HepG2 (cell line): ENCODE data around the gene CPNE4.

ENCODE experiments used
- CREB1 ChIP-seq, 2 experiments: fragments of 450-650 bp in 1 of 2; IDR thresholded peaks; 2 replicates each; pipeline ENCODE4 v1.6.1; 2016 to 2017; ENCODE audit warnings: control low read depth in 1 of 2, mild to moderate bottlenecking in 1 of 2, missing compliant biosample characterization in 1 of 2, missing genetic modification characterization in 1 of 2
- EZH2 ChIP-seq: conservative IDR thresholded peaks from 2 replicates; pipeline ENCODE4 v1.6.1; 2012; ENCODE audit warnings: mild to moderate bottlenecking, low read depth, low read length, moderate library complexity
- NFE2L2 ChIP-seq: fragments of 150-350 bp; IDR thresholded peaks from 2 replicates; pipeline ENCODE4 v1.6.1; 2014; ENCODE audit warnings: low read length
- POLR2A ChIP-seq, 2 experiments: IDR thresholded peaks; 2 replicates each; pipeline ENCODE4 v1.6.1; 2011; ENCODE audit warnings: low read depth in 2 of 2, low read length in 2 of 2, mild to moderate bottlenecking in 1 of 2, moderate library complexity in 1 of 2; ENCODE audit not compliant: insufficient read depth in 1 of 2
- PRDM10 ChIP-seq: sonication (generic); formaldehyde crosslinking; IDR thresholded peaks from 2 replicates; pipeline ENCODE4 v1.4.0; 2020; ENCODE audit warnings: low read depth, missing genetic modification reagents
- TARDBP ChIP-seq: sonication (generic); formaldehyde crosslinking; IDR thresholded peaks from 2 replicates; pipeline ENCODE4 v1.8.0; 2022; ENCODE audit warnings: mild to moderate bottlenecking, missing genetic modification reagents
- ZBTB10 ChIP-seq: sonication (generic); formaldehyde crosslinking; IDR thresholded peaks from 2 replicates; pipeline ENCODE4 v1.4.0; 2020; ENCODE audit warnings: missing genetic modification reagents, borderline replicate concordance
- ZNF3 ChIP-seq: IDR thresholded peaks from 2 replicates; pipeline ENCODE4 v1.7.0; 2017; ENCODE audit warnings: inconsistent platforms
- ZNF572 ChIP-seq: sonication (generic); formaldehyde crosslinking; IDR thresholded peaks from 2 replicates; pipeline ENCODE4 v1.5.1; 2020; ENCODE audit warnings: mild to moderate bottlenecking, missing genetic modification reagents
- ZNF607 ChIP-seq: sonication (generic); formaldehyde crosslinking; IDR thresholded peaks from 2 replicates; pipeline ENCODE4 v1.5.1; 2020; ENCODE audit warnings: missing genetic modification reagents, mild to moderate bottlenecking, borderline replicate concordance
- ZNF7 ChIP-seq: IDR thresholded peaks from 2 replicates; pipeline ENCODE4 v1.6.1; 2016; ENCODE audit warnings: missing biosample characterization, missing genetic modification reagents

GRCh38 chr3:131797776-131798175 is 237.0 kb downstream of the CPNE4 start:
- no peak for TF ChIP-seq TARDBP (CRISPR knock-in tag)
- TF ChIP-seq CREB1 (IDR thresholded peaks at IDR 0.05): no peak
- no peak for TF ChIP-seq CREB1 (CRISPR knock-in tag; IDR thresholded peaks at IDR 0.05)
- TF ChIP-seq PRDM10 (CRISPR knock-in tag): no peak
- no peak for TF ChIP-seq ZNF3 (CRISPR knock-in tag)
- no peak for TF ChIP-seq ZNF572 (CRISPR knock-in tag)
- TF ChIP-seq POLR2A (IDR thresholded peaks at IDR 0.05; ENCODE audit: insufficient read depth in 1 of 2, low read depth in 2 of 2, low read length in 2 of 2): no peak
- TF ChIP-seq ZNF7 (CRISPR knock-in tag): no peak
- no peak for TF ChIP-seq EZH2
- TF ChIP-seq ZBTB10 (CRISPR knock-in tag): no peak
- no peak for TF ChIP-seq NFE2L2
- no peak for TF ChIP-seq ZNF607 (CRISPR knock-in tag)
